GM18870 (cell line): ENCODE data around the gene GPC5.

Experiments
- ATAC-seq: cut with Tn5 transposase; IDR thresholded peaks from one replicate; pipeline ENCODE4 v1.9.1; 2021; ENCODE audit warnings: moderate library complexity; ENCODE audit not compliant: unreplicated experiment

Gene GPC5

GRCh38 chr13:91450913-91451312 is 52.5 kb downstream of the GPC5 start:
- no peak for ATAC-seq

DNA sequence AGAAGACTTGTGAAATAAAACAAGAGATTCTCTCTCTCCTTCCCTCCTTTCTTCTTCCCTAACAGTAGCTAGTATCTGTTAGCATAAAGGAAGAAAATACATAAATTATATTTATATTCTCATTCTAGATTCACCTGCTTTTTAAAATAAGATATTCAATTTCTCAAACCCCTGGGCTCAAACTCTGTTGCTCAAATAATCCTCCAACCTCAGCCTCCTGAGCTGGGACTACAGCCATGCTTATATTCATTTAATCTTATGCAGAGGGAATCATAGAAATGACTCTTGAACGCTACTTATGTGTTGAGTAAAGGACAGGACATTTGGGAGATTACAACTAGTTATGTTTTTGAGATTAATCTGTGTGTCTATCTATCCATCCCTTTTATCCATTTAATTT is 56.2 kb downstream of the GPC5 start:
- ATAC-seq: no peak

GRCh38 chr13:91456837-91457236 is 58.4 kb downstream of the GPC5 start:
- ATAC-seq: no peak

DNA sequence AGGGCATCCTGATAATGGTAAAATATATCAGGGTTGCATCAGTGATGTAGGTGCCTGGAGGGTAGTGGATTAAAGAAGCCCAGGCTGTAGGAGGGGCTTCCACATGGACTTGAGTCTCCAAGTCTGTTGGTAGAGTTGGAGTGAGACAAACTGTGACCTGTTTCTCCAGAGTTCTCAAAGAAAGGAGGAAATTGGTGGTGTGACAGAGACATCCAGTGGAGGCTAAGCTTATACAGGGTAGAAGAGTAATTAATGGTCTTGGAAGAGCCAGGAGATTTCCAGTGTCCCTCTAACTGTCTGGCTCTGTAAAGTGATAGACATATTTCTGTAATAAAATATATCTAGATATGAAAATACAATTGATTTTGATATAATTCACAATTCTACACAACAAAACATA is 61.1 kb downstream of the GPC5 start:
- ATAC-seq: no peak

DNA sequence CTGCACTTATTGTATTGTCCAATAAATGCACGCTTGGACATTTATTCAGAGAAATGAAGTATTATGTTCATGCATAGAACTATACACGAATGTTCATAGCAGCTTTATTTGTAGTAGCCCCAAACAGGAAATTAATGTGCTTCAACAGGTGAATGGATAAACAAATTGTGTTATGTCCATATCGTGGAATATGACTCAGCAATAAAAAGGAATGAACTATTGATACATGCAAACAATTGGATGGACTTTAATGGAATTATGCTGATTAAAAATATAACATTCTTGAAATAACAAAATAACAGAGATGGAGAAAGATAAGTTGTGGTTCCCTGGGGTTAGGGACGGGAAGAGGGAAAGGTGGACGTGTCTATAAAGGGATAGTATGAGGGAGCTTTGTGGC is 65.9 kb downstream of the GPC5 start:
- ATAC-seq: no peak

GRCh38 chr13:91467236-91467635 is 68.8 kb downstream of the GPC5 start:
- no peak for ATAC-seq

- ATAC-seq: no peak
Observed at GRCh38 chr13:91468301-91468700, 69.9 kb downstream of the GPC5 start.

- ATAC-seq: no peak
Observed at GRCh38 chr13:91470084-91470621, 71.7 kb downstream of the GPC5 start.

DNA sequence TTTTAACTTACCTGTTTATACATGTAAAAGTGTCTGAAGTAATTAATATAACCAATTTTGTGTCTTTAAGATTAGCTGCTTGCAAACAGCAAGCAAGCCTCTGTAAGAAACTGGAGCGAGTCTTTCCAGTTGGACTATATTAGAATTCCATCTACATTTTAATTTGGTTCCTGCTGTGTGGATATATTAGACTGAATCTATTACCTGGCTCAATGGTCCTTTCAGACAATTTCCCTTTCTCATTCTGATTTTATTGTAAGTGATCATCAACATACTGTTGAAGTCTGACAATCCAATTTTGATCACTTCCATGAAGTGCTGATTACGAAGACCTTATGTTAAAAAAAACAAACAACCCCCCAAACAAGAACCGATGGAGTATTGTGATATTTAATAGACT is 72.3 kb downstream of the GPC5 start:
- no peak for ATAC-seq

DNA sequence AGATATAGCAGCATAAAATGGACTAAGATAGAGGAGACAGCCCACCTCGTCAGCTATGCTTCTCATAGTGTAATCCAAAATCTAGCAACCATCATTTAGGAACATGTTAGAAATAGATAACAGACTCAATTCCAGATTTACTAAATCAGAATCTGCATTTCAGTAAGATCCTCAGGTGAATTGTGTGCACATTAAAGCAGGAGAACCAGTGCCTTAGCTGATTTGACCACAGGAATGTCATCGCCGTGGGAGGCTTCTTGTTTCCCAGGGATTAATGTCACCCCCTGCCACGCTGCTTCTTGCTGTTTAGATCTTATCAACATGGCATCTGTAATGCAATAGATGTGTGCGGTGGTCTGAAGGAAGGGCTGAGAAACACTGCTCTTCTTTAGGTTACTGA is 84.0 kb downstream of the GPC5 start:
- ATAC-seq: no peak

DNA sequence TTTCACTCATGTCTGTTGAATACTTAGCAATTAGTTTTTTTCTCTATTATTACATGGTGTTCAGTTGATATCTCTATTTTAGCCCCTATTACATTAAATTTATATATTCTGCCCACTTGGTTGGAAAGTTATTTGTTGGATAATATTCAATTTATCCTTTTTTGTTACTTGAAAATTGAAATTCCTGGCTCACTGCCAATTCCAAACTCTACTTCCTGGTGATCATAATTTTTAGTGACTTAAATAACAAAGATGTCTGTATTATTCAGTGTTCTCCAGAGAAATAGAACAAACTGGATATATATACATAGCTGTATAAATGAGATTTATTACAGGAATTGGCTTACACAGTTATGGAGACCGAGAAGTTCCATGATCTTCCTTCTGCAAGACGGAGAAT is 93.6 kb downstream of the GPC5 start:
- ATAC-seq: no peak

- no peak for ATAC-seq
Observed at GRCh38 chr13:91493442-91493841, 95.0 kb downstream of the GPC5 start.

DNA sequence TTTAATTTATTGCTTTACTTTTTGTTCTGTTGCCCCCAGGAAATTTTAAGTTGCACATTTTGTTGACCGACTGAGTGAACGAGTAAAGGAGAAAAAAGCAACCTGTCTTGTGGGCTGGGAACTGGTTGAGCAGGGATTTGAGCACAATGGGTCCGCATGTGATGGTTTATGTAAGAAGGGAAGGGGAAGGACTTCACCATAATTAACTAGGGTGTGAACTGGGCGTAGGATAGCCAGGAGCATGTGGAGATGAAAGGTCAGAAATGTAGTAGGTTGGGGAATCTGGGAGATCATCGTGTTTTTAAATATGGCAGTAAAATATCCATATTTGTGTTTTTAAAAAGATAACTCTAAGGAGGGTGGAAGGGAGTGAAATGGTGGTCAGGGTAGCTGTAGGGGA is 99.9 kb downstream of the GPC5 start:
- no peak for ATAC-seq

GRCh38 chr13:91504216-91504615 is 105.8 kb downstream of the GPC5 start:
- no peak for ATAC-seq

DNA sequence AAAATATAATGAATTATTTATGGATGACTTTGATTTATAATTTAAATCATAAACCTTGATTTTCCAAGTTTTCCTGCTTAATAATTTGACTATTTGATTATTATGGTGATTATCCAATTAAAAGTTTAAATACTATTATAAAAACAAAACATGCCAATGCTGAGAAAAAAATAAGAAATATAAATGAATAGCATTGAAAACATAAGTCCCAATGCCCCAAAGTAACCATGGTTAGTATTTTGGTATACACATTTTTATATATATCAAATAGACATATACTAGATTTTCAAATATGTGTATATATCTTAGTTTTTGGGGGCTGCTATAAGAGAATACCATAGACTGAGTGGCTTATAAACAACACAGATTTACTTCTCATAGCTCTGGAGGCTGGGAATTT is 108.3 kb downstream of the GPC5 start:
- no peak for ATAC-seq

- no peak for ATAC-seq
Observed at GRCh38 chr13:91510058-91510457, 111.6 kb downstream of the GPC5 start.

- no peak for ATAC-seq
Observed at GRCh38 chr13:91513790-91514189, 115.4 kb downstream of the GPC5 start.

GRCh38 chr13:91516799-91517198 is 118.4 kb downstream of the GPC5 start:
- no peak for ATAC-seq

DNA sequence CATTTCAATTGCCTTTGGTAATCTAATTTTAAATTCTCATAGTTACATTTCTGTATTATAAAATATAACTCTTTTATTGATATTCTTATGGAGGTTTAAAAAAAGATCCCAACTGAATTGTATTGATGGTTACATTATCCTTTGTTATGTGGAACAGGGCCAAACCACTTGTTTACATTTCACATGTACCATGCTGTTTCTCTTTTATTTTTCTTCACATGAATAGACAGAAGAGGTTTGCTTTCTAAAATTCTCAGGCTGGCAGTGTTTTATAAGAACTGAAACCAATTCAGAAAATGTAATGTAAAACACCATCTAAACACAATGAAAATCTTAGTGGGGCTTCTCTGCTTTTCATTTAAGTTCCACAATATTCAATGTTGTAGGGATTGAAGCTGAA is 122.5 kb downstream of the GPC5 start:
- peak; percentile 66 for ATAC-seq

GRCh38 chr13:91523116-91523515 is 124.7 kb downstream of the GPC5 start:
- no peak for ATAC-seq

DNA sequence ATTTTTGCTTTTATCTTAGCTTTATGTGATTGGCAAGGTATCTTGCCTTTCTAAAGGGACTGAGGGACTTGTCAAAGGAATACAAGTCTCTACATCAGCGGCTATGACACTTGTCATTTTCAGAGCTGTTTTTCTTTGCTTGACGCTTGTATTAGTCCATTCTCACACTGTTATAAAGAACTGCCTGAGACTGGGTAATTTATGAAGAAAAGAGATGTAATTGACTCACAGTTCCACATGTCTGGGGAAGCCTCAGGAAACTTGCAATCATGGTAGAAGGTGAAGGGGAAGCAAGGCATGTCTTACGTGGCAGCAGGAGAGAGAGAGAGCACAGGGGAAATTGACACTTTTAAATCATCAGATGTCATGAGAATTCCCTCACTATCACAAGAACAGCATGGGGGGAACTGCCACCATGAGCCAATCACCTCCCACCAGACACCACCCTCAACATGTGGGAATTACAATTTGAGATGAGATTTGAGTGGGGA is 128.2 kb downstream of the GPC5 start:
- no peak for ATAC-seq

- no peak for ATAC-seq
Observed at GRCh38 chr13:91529739-91530482, 131.5 kb downstream of the GPC5 start.

GRCh38 chr13:91531646-91532045 is 133.2 kb downstream of the GPC5 start:
- ATAC-seq: no peak
